ENCODE measurements around the gene CARS2.

DNA sequence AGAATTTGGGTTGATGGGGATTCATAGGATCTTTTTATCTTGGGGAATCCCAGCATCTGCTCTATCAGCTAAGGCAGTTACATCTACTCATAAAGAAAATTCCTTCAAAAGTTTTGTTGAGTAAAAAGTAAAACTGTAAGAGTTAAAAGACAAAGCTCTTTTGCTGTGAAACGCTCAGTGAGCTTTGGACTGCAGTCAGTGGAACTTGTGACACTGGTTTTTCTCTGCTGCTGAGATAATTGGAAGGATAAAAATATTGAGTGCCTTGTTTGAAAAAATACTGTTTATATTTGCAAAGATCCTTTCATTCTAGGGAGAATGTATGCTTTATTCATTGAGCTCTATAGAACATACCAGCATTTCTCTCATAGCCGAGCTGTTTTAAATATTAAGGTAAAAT, 85.3 kb downstream of the CARS2 start:
- TF ChIP-seq POU6F1 (CRISPR knock-in tag; IDR thresholded peaks at IDR 0.05; ENCODE audit: borderline replicate concordance, low read depth) (no peak), ZFP30 (CRISPR knock-in tag; IDR thresholded peaks at IDR 0.05) (no peak)
